Esophagus muscularis mucosa (tissue), 3 donors: ENCODE results near the gene SLC5A3.

Experiments
- CTCF ChIP-seq, 3 experiments: fragments of 200-600 bp in 2 of 3; fragments of 450-650 bp in 1 of 3; sonication (generic) in 2 of 3; IDR thresholded peaks; one replicate each; pipeline ENCODE4 v1.5.1; 2017 to 2019; ENCODE audit warnings: antibody characterized with exemption in 3 of 3, mild to moderate bottlenecking in 2 of 3, moderate library complexity in 1 of 3
- POLR2A ChIP-seq: fragments of 450-650 bp; IDR thresholded peaks from one replicate; pipeline ENCODE4 v1.6.1; 2017; ENCODE audit warnings: antibody characterized with exemption, moderate library complexity, mild to moderate bottlenecking, low read depth

DNA sequence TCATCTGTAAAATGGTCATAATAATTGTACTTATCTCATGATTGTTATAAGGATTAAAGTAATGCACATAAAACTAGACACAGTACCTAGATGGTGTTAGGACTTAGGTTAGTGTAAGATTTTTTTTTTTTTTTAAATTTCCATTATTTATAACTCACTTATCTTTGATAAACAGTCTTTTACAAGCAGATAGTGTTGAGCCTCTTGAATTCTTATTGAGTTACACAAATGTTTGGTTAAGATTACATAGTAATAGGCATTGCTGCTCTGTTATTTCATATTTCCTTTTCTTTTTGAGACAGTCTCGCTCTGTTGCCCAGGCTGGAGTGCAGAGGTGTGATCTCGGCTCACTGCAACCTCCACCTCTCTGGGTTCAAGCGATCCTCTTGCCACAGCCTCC is 15.4 kb downstream of the SLC5A3 start:
- TF ChIP-seq CTCF (IDR thresholded peaks at IDR 0.05), result no peak
- no peak for TF ChIP-seq POLR2A
